A549 (cell line): ENCODE results near the gene SLAMF1. TPM values are rescaled to one million over a fixed set of nuclear protein-coding genes. Genes with fewer than 3 reads are reported as not detected.

ENCODE experiments used
- ATAC-seq, 2 experiments: fragments of 200-7000 bp in 1 of 2; fragments of >200 bp in 1 of 2; cut with Nextera tagmentation in 1 of 2; cut with Tn5 transposase in 1 of 2; 3 replicates each; pipeline versions ENCODE4 v1.8.0 to v1.9.1; 2018 to 2020; ENCODE audit warnings: mild to moderate bottlenecking in 1 of 2, moderate library complexity in 1 of 2
- CTCF ChIA-PET: fragments of 300-600 bp; sonication (Branson Sonifier 250); formaldehyde crosslinking; extraction: SDS; loops from one replicate; lab custom pipeline; 2021; ENCODE audit warnings: antibody characterized with exemption, inconsistent platforms; lab: Yijun Ruan, JAX
- POLR2A ChIA-PET: fragments of 350-600 bp; formaldehyde crosslinking; extraction: SDS; loops from one replicate; lab custom pipeline; 2021; ENCODE audit warnings: antibody characterized with exemption, inconsistent platforms; lab: Yijun Ruan, JAX
- DNase-seq, 2 experiments: peaks; one replicate each; pipeline versions ENCODE4 v3.0.0 to v3.0.0-alpha.2; 2011 to 2016; ENCODE audit warnings: low read depth in 1 of 2, low spot score in 1 of 2
- FAIRE-seq: peaks from 2 replicates; lab custom pipeline; 2011; peaks lifted over from hg19 to GRCh38; lab: Jason Lieb, UNC
- H3K27ac ChIP-seq, 2 experiments: fragments of >200 bp; sonication (Bioruptor Twin); formaldehyde crosslinking; 3 replicates each; pipeline ENCODE4 v1.5.1; 2016 to 2017
- H3K4me1 ChIP-seq: fragments of >200 bp; sonication (Bioruptor Twin); formaldehyde crosslinking; 3 replicates; pipeline ENCODE4 v1.6.1; 2016
- H3K4me2 ChIP-seq: fragments of >200 bp; sonication (Bioruptor Twin); formaldehyde crosslinking; 3 replicates; pipeline ENCODE4 v1.6.1; 2016
- H3K4me3 ChIP-seq: fragments of >200 bp; sonication (Bioruptor Twin); formaldehyde crosslinking; 3 replicates; pipeline ENCODE4 v1.5.1; 2016
- H3K9me3 ChIP-seq: fragments of >200 bp; sonication (Bioruptor Twin); formaldehyde crosslinking; 3 replicates; pipeline ENCODE4 v1.6.1; 2016
- CEBPB ChIP-seq, 2 experiments: fragments of >200 bp in 1 of 2; sonication (Bioruptor Twin) in 1 of 2; formaldehyde crosslinking in 1 of 2; IDR thresholded peaks; 2 replicates each; pipeline ENCODE4 v1.6.1; 2012 to 2016
- FOSB ChIP-seq: fragments of 250-450 bp; sonication (Bioruptor Pico); IDR thresholded peaks from 2 replicates; pipeline ENCODE4 v1.5.0; 2020; ENCODE audit warnings: mild to moderate bottlenecking, moderate library complexity
- GATA3 ChIP-seq: IDR thresholded peaks from 2 replicates; pipeline ENCODE4 v1.6.1; 2012; ENCODE audit warnings: borderline replicate concordance
- HOXA7 ChIP-seq: fragments of 250-450 bp; sonication (Bioruptor Pico); IDR thresholded peaks from 2 replicates; pipeline ENCODE4 v1.5.0; 2020; ENCODE audit warnings: mild to moderate bottlenecking, moderate library complexity
- HOXB13 ChIP-seq: fragments of 250-450 bp; sonication (Bioruptor Pico); IDR thresholded peaks from 2 replicates; pipeline ENCODE4 v1.5.0; 2020; ENCODE audit warnings: low read depth, mild to moderate bottlenecking, moderate library complexity
- MAFK ChIP-seq: fragments of 450-650 bp; IDR thresholded peaks from 2 replicates; pipeline ENCODE4 v1.6.1; 2014; ENCODE audit not compliant: partially characterized antibody
- PHF8 ChIP-seq: fragments of 200-600 bp; sonication (generic); IDR thresholded peaks from 2 replicates; pipeline ENCODE4 v1.6.1; 2016; ENCODE audit warnings: low read depth, mild to moderate bottlenecking, antibody characterized with exemption, moderate library complexity, borderline replicate concordance
- RAD21 ChIP-seq, 2 experiments: fragments of >200 bp in 1 of 2; sonication (Bioruptor Twin) in 1 of 2; formaldehyde crosslinking in 1 of 2; IDR thresholded peaks in 1 of 2; conservative IDR thresholded peaks in 1 of 2; 2 replicates in 1 of 2; 3 replicates in 1 of 2; pipeline ENCODE4 v1.6.1; 2012 to 2018; ENCODE audit warnings: inconsistent platforms in 1 of 2
- RNF2 ChIP-seq: fragments of 200-600 bp; sonication (generic); IDR thresholded peaks from 2 replicates; pipeline ENCODE4 v1.6.1; 2016; ENCODE audit warnings: low read depth, mild to moderate bottlenecking, antibody characterized with exemption, moderate library complexity, borderline replicate concordance
- SMC3 ChIP-seq: fragments of >200 bp; sonication (Bioruptor Twin); formaldehyde crosslinking; IDR thresholded peaks from 3 replicates; pipeline ENCODE4 v1.6.1; 2018; ENCODE audit warnings: inconsistent platforms
- ZNF302 ChIP-seq: fragments of 250-450 bp; sonication (Bioruptor Pico); IDR thresholded peaks from 2 replicates; pipeline ENCODE4 v1.9.0; 2021; ENCODE audit warnings: inconsistent platforms, mild to moderate bottlenecking, moderate library complexity
- WGBS: methylation state at CpG from one replicate; pipeline ENCODE4 v1.1.6; 2017; ENCODE audit errors: missing lambda C conversion rate; 5-methylcytosine and 5-hydroxymethylcytosine counted together
- polyA plus RNA-seq, 4 experiments: library from polyadenylated mRNA; depleted of rRNA in 3 of 4; stranded (reverse); fragments of >200 nt; fragmentation: RNase III in 1 of 4; extraction: RNeasy Plus Mini Kit Qiagen cat#74134 plus additional on column Dnase treatment in 1 of 4; gene quantifications; 2 replicates in 3 of 4; 3 replicates in 1 of 4; pipeline ENCODE4 v1.2.3, GENCODE V29; 2011 to 2017
- TF ChIP-seq, protein P1 (sequence below): fragments of >200 bp; sonication (Bioruptor Twin); formaldehyde crosslinking; IDR thresholded peaks from 3 replicates; pipeline ENCODE4 v1.6.1; 2016
- TF ChIP-seq, protein P2 (sequence below): fragments of >200 bp; sonication (Bioruptor Twin); formaldehyde crosslinking; IDR thresholded peaks from 3 replicates; pipeline ENCODE4 v1.5.1; 2016
- TF ChIP-seq, protein P3 (sequence below): fragments of 250-450 bp; sonication (Bioruptor Pico); IDR thresholded peaks from 2 replicates; pipeline ENCODE4 v1.5.0; 2020; ENCODE audit warnings: low read depth, mild to moderate bottlenecking, moderate library complexity
- TF ChIP-seq, protein P4 (sequence below): fragments of 200-600 bp; sonication (generic); IDR thresholded peaks from 2 replicates; pipeline ENCODE4 v1.6.1; 2016; ENCODE audit warnings: antibody characterized with exemption, mild to moderate bottlenecking, moderate library complexity
- TF ChIP-seq, protein P5 (sequence below): fragments of 450-650 bp; IDR thresholded peaks from 2 replicates; pipeline ENCODE4 v1.6.1; 2014; ENCODE audit warnings: antibody characterized with exemption

SLAMF1 gene
- polyA plus RNA-seq, 2 of the 4 experiments (the other 2 are of a cell fraction): not detected

DNA sequence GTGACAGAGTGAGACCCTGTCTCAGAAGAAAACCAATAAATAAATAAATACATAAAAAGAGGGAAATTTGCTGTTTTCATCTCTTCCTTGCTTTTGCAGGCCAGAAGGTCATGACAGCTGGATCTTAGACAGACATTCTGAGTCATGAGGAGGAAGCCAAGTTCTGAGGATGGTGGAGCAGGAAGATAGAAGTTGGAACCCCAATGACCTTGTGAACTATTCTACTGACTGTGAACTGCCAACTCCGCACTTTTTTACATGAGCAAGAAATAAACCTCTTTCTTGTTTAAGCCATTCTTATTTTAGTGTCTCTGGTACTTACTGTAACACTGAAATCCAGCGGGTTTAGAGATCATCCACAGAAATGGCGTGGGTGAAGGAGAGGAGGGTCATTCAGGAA lies 76.0 kb downstream of the SLAMF1 start:
- peak; percentile 21 for TF ChIP-seq MAFK
- no peak for TF ChIP-seq ZNF302
- TF ChIP-seq, protein P1, sequence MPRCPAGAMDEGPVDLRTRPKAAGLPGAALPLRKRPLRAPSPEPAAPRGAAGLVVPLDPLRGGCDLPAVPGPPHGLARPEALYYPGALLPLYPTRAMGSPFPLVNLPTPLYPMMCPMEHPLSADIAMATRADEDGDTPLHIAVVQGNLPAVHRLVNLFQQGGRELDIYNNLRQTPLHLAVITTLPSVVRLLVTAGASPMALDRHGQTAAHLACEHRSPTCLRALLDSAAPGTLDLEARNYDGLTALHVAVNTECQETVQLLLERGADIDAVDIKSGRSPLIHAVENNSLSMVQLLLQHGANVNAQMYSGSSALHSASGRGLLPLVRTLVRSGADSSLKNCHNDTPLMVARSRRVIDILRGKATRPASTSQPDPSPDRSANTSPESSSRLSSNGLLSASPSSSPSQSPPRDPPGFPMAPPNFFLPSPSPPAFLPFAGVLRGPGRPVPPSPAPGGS: no peak
- no peak for TF ChIP-seq RAD21 (conservative IDR thresholded peaks at IDR 0.05 in 1 of 2, IDR thresholded peaks at IDR 0.05 in 1 of 2)
- TF ChIP-seq PHF8: no peak
- no peak for TF ChIP-seq SMC3
- TF ChIP-seq, protein P2, sequence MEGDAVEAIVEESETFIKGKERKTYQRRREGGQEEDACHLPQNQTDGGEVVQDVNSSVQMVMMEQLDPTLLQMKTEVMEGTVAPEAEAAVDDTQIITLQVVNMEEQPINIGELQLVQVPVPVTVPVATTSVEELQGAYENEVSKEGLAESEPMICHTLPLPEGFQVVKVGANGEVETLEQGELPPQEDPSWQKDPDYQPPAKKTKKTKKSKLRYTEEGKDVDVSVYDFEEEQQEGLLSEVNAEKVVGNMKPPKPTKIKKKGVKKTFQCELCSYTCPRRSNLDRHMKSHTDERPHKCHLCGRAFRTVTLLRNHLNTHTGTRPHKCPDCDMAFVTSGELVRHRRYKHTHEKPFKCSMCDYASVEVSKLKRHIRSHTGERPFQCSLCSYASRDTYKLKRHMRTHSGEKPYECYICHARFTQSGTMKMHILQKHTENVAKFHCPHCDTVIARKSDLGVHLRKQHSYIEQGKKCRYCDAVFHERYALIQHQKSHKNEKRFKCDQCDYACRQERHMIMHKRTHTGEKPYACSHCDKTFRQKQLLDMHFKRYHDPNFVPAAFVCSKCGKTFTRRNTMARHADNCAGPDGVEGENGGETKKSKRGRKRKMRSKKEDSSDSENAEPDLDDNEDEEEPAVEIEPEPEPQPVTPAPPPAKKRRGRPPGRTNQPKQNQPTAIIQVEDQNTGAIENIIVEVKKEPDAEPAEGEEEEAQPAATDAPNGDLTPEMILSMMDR: no peak
- TF ChIP-seq, all 56 proteins: peak for 1
- H3K4me3 ChIP-seq: no peak overlapping the region
- H3K4me2 ChIP-seq: no peak overlapping the region
- no peak for ATAC-seq
- ChIA-PET CTCF (no interaction called here), POLR2A (no interaction called here)
- H3K4me1 ChIP-seq: no peaks in the 10 kb centered on the region
- FAIRE-seq: no peak
- no peak overlapping the region for H3K27ac ChIP-seq
- 49% methylated on average over 3 of the region's 3 CpGs for WGBS
- H3K9me3 ChIP-seq: no peaks in the 10 kb centered on the region
- no peak for DNase-seq

DNA sequence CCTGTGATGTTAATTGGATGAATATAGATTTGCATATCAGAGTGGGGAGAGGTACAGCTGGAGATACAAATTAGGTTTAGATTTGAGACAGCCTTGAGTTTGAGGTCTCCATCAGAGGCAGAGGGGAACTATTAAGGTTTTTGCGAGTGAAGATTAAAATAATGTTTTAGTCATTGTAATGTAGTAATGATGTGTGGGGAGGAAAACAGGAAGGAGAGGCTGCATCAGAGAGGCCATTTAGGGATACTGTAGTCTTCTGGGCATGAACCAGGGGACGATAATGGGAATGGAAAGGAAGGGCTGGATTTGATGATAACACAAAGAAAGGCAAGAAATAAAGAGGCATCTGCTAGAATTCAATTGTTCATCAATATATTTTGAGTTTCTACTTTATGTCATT lies 77.0 kb downstream of the SLAMF1 start:
- FAIRE-seq (no peak), DNase-seq (no peak), ATAC-seq (no peak)
- TF ChIP-seq, protein P3, sequence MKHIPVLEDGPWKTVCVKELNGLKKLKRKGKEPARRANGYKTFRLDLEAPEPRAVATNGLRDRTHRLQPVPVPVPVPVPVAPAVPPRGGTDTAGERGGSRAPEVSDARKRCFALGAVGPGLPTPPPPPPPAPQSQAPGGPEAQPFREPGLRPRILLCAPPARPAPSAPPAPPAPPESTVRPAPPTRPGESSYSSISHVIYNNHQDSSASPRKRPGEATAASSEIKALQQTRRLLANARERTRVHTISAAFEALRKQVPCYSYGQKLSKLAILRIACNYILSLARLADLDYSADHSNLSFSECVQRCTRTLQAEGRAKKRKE (CRISPR knock-in tag): no peak
- TF ChIP-seq HOXB13: no peak
- TF ChIP-seq, protein P2: no peak
- TF ChIP-seq, protein P4, sequence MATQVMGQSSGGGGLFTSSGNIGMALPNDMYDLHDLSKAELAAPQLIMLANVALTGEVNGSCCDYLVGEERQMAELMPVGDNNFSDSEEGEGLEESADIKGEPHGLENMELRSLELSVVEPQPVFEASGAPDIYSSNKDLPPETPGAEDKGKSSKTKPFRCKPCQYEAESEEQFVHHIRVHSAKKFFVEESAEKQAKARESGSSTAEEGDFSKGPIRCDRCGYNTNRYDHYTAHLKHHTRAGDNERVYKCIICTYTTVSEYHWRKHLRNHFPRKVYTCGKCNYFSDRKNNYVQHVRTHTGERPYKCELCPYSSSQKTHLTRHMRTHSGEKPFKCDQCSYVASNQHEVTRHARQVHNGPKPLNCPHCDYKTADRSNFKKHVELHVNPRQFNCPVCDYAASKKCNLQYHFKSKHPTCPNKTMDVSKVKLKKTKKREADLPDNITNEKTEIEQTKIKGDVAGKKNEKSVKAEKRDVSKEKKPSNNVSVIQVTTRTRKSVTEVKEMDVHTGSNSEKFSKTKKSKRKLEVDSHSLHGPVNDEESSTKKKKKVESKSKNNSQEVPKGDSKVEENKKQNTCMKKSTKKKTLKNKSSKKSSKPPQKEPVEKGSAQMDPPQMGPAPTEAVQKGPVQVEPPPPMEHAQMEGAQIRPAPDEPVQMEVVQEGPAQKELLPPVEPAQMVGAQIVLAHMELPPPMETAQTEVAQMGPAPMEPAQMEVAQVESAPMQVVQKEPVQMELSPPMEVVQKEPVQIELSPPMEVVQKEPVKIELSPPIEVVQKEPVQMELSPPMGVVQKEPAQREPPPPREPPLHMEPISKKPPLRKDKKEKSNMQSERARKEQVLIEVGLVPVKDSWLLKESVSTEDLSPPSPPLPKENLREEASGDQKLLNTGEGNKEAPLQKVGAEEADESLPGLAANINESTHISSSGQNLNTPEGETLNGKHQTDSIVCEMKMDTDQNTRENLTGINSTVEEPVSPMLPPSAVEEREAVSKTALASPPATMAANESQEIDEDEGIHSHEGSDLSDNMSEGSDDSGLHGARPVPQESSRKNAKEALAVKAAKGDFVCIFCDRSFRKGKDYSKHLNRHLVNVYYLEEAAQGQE: no peak
- no peak for TF ChIP-seq GATA3
- no peak for TF ChIP-seq FOSB (CRISPR knock-in tag)
- no peak for TF ChIP-seq CEBPB (IDR thresholded peaks at IDR 0.05)
- no peak for TF ChIP-seq HOXA7 (CRISPR knock-in tag)
- TF ChIP-seq ZNF302: no peak
- TF ChIP-seq, protein P5, sequence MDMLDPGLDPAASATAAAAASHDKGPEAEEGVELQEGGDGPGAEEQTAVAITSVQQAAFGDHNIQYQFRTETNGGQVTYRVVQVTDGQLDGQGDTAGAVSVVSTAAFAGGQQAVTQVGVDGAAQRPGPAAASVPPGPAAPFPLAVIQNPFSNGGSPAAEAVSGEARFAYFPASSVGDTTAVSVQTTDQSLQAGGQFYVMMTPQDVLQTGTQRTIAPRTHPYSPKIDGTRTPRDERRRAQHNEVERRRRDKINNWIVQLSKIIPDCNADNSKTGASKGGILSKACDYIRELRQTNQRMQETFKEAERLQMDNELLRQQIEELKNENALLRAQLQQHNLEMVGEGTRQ: no peak
- no peak for TF ChIP-seq RNF2
- POLR2A ChIA-PET: no interaction called here
- 59% methylated on average over 2 of the region's 2 CpGs for WGBS
- Histone ChIP-seq H3K27ac (no peak overlapping the region), H3K4me3 (no peak overlapping the region), H3K4me1 (no peaks in the 10 kb centered on the region), H3K4me2 (no peak overlapping the region), H3K9me3 (no peaks in the 10 kb centered on the region)
- CTCF ChIA-PET: interaction anchor here (1.2 kb wide), 1 partner anchor 26 kb away, joined by 3 read pairs; no protein-coding TSS in a partner anchor
